Large intestine (tissue), 3 donors: ENCODE results near the gene TMEM30A. TPM values are rescaled to one million over a fixed set of nuclear protein-coding genes. Genes with fewer than 3 reads are reported as not detected.

Experiments
- DNase-seq, 2 donors: peaks; one replicate each; pipeline versions ENCODE4 v3.0.0 to v3.0.0-alpha.2; 2013
- H3K27ac ChIP-seq: one replicate; pipeline ENCODE4 v1.5.1; 2013; ENCODE audit warnings: low read length
- H3K27me3 ChIP-seq: 2 replicates; pipeline ENCODE4 v1.6.1; 2013; ENCODE audit warnings: low read length; ENCODE audit not compliant: control insufficient read depth, insufficient read depth
- H3K36me3 ChIP-seq: 2 replicates; pipeline ENCODE4 v1.6.1; 2013; ENCODE audit warnings: low read length; ENCODE audit not compliant: control insufficient read depth, insufficient read depth
- H3K4me1 ChIP-seq: one replicate; pipeline ENCODE4 v1.6.1; 2013; ENCODE audit warnings: low read length; ENCODE audit not compliant: control insufficient read depth, insufficient read depth
- H3K4me3 ChIP-seq: one replicate; pipeline ENCODE4 v1.5.1; 2013; ENCODE audit warnings: low read length
- H3K9me3 ChIP-seq: one replicate; pipeline ENCODE4 v1.6.1; 2013; ENCODE audit warnings: mild to moderate bottlenecking, low read depth, low read length, moderate library complexity; ENCODE audit not compliant: control insufficient read depth
- WGBS: methylation state at CpG from one replicate; pipeline ENCODE4 v1.1.5; 2013; ENCODE audit warnings: low lambda C conversion rate; ENCODE audit not compliant: insufficient coverage; 5-methylcytosine and 5-hydroxymethylcytosine counted together
- polyA plus RNA-seq: library from polyadenylated mRNA; unstranded; fragments of 120-200 nt; gene quantifications from one replicate; pipeline ENCODE4 v1.2.1, GENCODE V29; 2013

TMEM30A gene
- polyA plus RNA-seq, 1 donor = 75.2 TPM

GRCh38 chr6:75243333-75244062 lies 41.1 kb downstream of the TMEM30A start, which contains the start of gene COX7A2:
TSS of gene COX7A2 (minus strand) at chr6:75243801. CDS start at chr6:75243734, 67 bp downstream.
- Histone ChIP-seq H3K27ac (peak within 1 kb of the TSS; percentile 66), H3K4me3 (peak within 1 kb of the TSS; percentile 54), H3K27me3 (no peaks in the 10 kb centered on the region), H3K36me3 (peaks cover 16% of the 10 kb centered on the region), H3K4me1 (peaks cover 3% of the 10 kb centered on the region), H3K9me3 (no peaks in the 10 kb centered on the region)
- WGBS = no CpG with 5 or more reads among the region's 36 CpGs
- DNase-seq = peak; percentile 96 to 98

DNA sequence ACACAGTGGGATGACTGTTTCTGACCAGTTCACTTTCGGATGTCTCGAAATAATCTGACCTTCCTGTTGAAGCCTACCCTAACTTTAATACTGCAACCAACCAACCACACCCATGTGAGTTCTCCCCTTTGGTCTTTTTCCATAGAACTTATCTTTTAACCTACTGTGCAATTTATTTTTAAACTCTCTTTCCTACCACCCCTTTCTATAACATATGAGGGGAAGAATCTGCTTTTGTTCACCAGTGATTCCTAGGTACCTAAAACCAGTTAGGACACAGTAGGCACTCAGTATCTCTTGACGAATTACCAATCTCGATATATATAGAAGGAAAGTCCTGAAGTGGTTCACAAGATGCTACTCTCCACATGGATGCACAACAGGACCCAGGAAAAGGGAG lies 48.0 kb downstream of the TMEM30A start:
- peaks cover 27% of the 10 kb centered on the region for H3K36me3 ChIP-seq
- WGBS = 93% methylated on average over 3 of the region's 4 CpGs

GRCh38 chr6:75235271-75235670 lies 49.3 kb downstream of the TMEM30A start:
- no peak for DNase-seq
- H3K36me3 ChIP-seq = peaks cover 27% of the 10 kb centered on the region
- H3K4me1 ChIP-seq = no peaks in the 10 kb centered on the region
- H3K4me3 ChIP-seq = no peak overlapping the region
- no peak overlapping the region for H3K27ac ChIP-seq
- H3K27me3 ChIP-seq = no peaks in the 10 kb centered on the region
- WGBS = 100% methylated on average over 1 of the region's 2 CpGs
- no peaks in the 10 kb centered on the region for H3K9me3 ChIP-seq

More for the DNA sequence above, 48.0 kb downstream of the TMEM30A start:
- no peak for DNase-seq
- Histone ChIP-seq H3K4me1 (no peaks in the 10 kb centered on the region), H3K4me3 (no peak overlapping the region), H3K9me3 (no peaks in the 10 kb centered on the region), H3K27ac (no peak overlapping the region), H3K27me3 (no peaks in the 10 kb centered on the region)

- Histone ChIP-seq H3K4me1 (no peaks in the 10 kb centered on the region), H3K27ac (no peak overlapping the region), H3K27me3 (no peaks in the 10 kb centered on the region), H3K4me3 (no peak overlapping the region), H3K36me3 (peaks cover 19% of the 10 kb centered on the region), H3K9me3 (no peaks in the 10 kb centered on the region)
- WGBS = no CpG with 5 or more reads among the region's 3 CpGs
- DNase-seq = no peak
Measured at GRCh38 chr6:75234126-75234865, 50.3 kb downstream of the TMEM30A start.

DNA sequence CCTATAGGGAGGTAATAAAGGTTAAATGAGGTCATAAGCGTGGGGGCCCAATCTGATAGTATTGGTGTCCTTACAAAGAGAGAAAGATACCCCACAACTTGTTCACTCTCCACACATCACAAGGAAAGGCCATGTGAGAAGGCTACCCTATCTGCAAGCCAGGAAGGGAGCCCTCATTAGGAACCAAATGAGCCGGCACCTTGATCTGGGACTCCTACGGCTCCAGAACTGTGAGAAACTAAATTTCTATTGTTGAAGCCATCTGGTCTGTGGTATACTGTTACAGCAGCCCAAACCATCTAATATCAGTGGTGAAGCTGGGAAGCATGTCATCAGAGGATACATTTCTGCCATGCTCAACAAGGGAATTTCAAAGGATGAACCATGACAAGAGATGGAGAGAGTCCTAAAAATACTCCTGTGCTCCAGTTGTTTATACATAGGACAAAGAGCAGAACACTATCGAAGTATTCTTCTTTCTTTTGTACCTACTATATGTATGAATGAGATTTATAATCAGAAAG lies 51.4 kb downstream of the TMEM30A start:
- no peaks in the 10 kb centered on the region for H3K4me1 ChIP-seq
- whole genome bisulfite sequencing = no CpG with 5 or more reads among the region's 4 CpGs
- no peak overlapping the region for H3K4me3 ChIP-seq

GRCh38 chr6:75230484-75231325 lies 53.9 kb downstream of the TMEM30A start:
- Histone ChIP-seq H3K36me3 (no peaks in the 10 kb centered on the region), H3K27me3 (no peaks in the 10 kb centered on the region), H3K4me3 (no peak overlapping the region), H3K4me1 (no peaks in the 10 kb centered on the region), H3K27ac (no peak overlapping the region), H3K9me3 (no peaks in the 10 kb centered on the region)
- WGBS = 68% methylated on average over 5 of the region's 10 CpGs
- DNase-seq = peak in 1 of 2 donors; percentile 55

More for the DNA sequence above, 51.4 kb downstream of the TMEM30A start:
- DNase-seq = no peak
- Histone ChIP-seq H3K27me3 (no peaks in the 10 kb centered on the region), H3K27ac (no peak overlapping the region), H3K9me3 (no peaks in the 10 kb centered on the region), H3K36me3 (peaks cover 11% of the 10 kb centered on the region)

GRCh38 chr6:75224303-75224926 lies 60.2 kb downstream of the TMEM30A start:
- no peaks in the 10 kb centered on the region for H3K36me3 ChIP-seq
- no peak overlapping the region for H3K27ac ChIP-seq
- H3K4me3 ChIP-seq = no peak overlapping the region
- H3K4me1 ChIP-seq = no peaks in the 10 kb centered on the region
- no CpG with 5 or more reads among the region's 6 CpGs for WGBS
- no peaks in the 10 kb centered on the region for H3K9me3 ChIP-seq
- no peaks in the 10 kb centered on the region for H3K27me3 ChIP-seq
- DNase-seq = no peak

- H3K9me3 ChIP-seq = no peaks in the 10 kb centered on the region
- H3K27me3 ChIP-seq = no peaks in the 10 kb centered on the region
- no peak overlapping the region for H3K4me3 ChIP-seq
- no peaks in the 10 kb centered on the region for H3K36me3 ChIP-seq
- H3K27ac ChIP-seq = no peak overlapping the region
- no CpG with 5 or more reads among the region's 2 CpGs for WGBS
- H3K4me1 ChIP-seq = no peaks in the 10 kb centered on the region
- DNase-seq = no peak
Measured at GRCh38 chr6:75223428-75223827, 61.2 kb downstream of the TMEM30A start.

DNA sequence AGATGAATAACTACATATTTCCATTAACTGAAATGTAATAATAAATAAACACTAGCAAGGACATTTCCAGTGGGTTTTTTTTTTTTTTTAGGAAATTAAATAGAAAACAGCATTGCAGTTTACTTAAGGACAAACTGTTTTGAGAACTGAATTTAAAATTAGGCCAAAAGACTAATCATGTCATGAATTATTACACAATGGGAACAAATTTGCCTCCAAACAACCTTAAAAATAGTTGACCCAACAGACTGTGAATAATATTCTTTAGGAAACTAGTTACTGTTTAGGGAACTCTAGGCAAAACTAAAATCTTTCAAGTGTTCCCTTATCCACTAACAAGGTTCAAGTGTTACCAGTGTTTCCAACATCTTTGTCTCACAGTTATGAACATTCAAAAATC lies 62.3 kb downstream of the TMEM30A start:
- peaks cover 2% of the 10 kb centered on the region for H3K27me3 ChIP-seq
- no peak overlapping the region for H3K27ac ChIP-seq
- no peaks in the 10 kb centered on the region for H3K9me3 ChIP-seq
- no peaks in the 10 kb centered on the region for H3K36me3 ChIP-seq
- DNase-seq = no peak
- no peak overlapping the region for H3K4me3 ChIP-seq
- no peaks in the 10 kb centered on the region for H3K4me1 ChIP-seq

DNA sequence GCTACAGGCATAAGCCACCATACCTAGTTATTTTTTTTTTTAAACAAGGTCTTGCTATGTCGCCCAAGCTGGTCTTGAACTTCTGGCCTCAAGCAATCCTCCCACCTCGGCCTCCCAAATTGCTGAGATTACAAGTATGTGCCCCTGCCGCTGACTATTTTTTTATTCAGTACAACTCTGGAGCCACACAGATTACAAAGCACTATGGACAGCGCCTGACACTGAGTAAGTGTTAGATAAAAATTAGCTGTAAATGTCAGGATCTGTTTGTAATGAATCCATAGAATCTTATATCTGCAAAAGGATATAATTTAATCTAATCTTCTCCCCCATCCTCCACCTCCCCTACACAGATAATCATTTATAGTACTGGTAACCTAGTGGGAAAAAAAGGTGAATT lies 63.5 kb downstream of the TMEM30A start:
- H3K9me3 ChIP-seq = no peaks in the 10 kb centered on the region
- H3K36me3 ChIP-seq = no peaks in the 10 kb centered on the region
- no CpG with 5 or more reads among the region's 4 CpGs for WGBS
- no peak overlapping the region for H3K4me3 ChIP-seq
- H3K4me1 ChIP-seq = no peaks in the 10 kb centered on the region
- peaks cover 5% of the 10 kb centered on the region for H3K27me3 ChIP-seq
- H3K27ac ChIP-seq = no peak overlapping the region
- DNase-seq = no peak
